Panc1 (cell line): ENCODE measurements around the gene CPXM1.

Experiments used
- POLR2AphosphoS5 ChIP-seq: IDR thresholded peaks from 2 replicates; pipeline ENCODE4 v1.6.1; 2012; ENCODE audit warnings: mild to moderate bottlenecking, low read depth, low read length, moderate library complexity
- TCF7L2 ChIP-seq: IDR thresholded peaks from 2 replicates; pipeline ENCODE4 v1.6.1; 2011; ENCODE audit warnings: mild to moderate bottlenecking, low read depth, low read length, inconsistent platforms
- TF ChIP-seq, protein P1 (sequence below): fragments of 450-650 bp; IDR thresholded peaks from 2 replicates; pipeline ENCODE4 v1.5.1; 2017; ENCODE audit warnings: mild to moderate bottlenecking
- TF ChIP-seq, protein P2 (sequence below), 2 experiments: IDR thresholded peaks; 2 replicates each; pipeline ENCODE4 v1.6.1; 2011 to 2012; ENCODE audit warnings: low read depth in 2 of 2, control low read depth in 1 of 2, low read length in 1 of 2, mild to moderate bottlenecking in 1 of 2, moderate library complexity in 1 of 2; ENCODE audit not compliant: insufficient read depth in 1 of 2

DNA sequence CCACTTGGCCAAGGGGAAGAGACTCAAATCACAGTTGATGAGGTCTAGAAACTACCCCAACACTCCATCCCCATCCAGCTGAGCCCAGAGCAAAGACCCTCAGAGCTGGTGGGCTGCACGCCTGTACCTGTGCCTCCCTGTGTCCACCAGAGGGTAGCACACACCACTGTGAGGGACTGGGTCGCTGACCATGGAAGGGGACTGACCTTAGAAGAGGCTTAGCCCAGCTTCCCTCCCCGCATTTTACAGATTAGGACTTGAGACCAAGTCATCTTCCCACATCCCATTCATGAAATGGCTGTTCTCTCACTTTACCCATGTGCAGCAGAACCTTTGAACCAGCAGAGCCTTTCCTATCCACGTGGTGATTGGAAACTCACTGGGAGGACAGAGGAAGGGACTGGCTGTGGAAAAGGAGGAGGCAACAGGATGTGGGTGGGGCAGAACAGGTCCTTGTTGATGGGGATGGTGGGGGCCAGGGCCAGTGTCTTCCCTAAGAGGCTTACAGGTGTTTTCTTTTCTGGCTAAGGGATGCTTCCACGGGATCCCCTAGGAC is 44.3 kb downstream of the CPXM1 start:
- TF ChIP-seq, protein P1, sequence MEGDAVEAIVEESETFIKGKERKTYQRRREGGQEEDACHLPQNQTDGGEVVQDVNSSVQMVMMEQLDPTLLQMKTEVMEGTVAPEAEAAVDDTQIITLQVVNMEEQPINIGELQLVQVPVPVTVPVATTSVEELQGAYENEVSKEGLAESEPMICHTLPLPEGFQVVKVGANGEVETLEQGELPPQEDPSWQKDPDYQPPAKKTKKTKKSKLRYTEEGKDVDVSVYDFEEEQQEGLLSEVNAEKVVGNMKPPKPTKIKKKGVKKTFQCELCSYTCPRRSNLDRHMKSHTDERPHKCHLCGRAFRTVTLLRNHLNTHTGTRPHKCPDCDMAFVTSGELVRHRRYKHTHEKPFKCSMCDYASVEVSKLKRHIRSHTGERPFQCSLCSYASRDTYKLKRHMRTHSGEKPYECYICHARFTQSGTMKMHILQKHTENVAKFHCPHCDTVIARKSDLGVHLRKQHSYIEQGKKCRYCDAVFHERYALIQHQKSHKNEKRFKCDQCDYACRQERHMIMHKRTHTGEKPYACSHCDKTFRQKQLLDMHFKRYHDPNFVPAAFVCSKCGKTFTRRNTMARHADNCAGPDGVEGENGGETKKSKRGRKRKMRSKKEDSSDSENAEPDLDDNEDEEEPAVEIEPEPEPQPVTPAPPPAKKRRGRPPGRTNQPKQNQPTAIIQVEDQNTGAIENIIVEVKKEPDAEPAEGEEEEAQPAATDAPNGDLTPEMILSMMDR = peak; percentile 78
- TF ChIP-seq TCF7L2 (no peak), POLR2AphosphoS5 (no peak)
- TF ChIP-seq, protein P2, sequence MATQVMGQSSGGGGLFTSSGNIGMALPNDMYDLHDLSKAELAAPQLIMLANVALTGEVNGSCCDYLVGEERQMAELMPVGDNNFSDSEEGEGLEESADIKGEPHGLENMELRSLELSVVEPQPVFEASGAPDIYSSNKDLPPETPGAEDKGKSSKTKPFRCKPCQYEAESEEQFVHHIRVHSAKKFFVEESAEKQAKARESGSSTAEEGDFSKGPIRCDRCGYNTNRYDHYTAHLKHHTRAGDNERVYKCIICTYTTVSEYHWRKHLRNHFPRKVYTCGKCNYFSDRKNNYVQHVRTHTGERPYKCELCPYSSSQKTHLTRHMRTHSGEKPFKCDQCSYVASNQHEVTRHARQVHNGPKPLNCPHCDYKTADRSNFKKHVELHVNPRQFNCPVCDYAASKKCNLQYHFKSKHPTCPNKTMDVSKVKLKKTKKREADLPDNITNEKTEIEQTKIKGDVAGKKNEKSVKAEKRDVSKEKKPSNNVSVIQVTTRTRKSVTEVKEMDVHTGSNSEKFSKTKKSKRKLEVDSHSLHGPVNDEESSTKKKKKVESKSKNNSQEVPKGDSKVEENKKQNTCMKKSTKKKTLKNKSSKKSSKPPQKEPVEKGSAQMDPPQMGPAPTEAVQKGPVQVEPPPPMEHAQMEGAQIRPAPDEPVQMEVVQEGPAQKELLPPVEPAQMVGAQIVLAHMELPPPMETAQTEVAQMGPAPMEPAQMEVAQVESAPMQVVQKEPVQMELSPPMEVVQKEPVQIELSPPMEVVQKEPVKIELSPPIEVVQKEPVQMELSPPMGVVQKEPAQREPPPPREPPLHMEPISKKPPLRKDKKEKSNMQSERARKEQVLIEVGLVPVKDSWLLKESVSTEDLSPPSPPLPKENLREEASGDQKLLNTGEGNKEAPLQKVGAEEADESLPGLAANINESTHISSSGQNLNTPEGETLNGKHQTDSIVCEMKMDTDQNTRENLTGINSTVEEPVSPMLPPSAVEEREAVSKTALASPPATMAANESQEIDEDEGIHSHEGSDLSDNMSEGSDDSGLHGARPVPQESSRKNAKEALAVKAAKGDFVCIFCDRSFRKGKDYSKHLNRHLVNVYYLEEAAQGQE (IDR thresholded peaks at IDR 0.05; ENCODE audit: insufficient read depth in 1 of 2, low read depth in 2 of 2, low read length in 1 of 2) = no peak
